ENCODE measurements around the gene SMARCA2. TPM values are rescaled to one million over a fixed set of nuclear protein-coding genes. Genes with fewer than 3 reads are reported as not detected.

The SMARCA2 gene
- total and polyA plus RNA-seq, 9 of the 15 experiments (the other 6 are each of a cell fraction or from before 2014, with no cell fraction given): 8.0 to 34.8 (median 25.5) TPM

DNA sequence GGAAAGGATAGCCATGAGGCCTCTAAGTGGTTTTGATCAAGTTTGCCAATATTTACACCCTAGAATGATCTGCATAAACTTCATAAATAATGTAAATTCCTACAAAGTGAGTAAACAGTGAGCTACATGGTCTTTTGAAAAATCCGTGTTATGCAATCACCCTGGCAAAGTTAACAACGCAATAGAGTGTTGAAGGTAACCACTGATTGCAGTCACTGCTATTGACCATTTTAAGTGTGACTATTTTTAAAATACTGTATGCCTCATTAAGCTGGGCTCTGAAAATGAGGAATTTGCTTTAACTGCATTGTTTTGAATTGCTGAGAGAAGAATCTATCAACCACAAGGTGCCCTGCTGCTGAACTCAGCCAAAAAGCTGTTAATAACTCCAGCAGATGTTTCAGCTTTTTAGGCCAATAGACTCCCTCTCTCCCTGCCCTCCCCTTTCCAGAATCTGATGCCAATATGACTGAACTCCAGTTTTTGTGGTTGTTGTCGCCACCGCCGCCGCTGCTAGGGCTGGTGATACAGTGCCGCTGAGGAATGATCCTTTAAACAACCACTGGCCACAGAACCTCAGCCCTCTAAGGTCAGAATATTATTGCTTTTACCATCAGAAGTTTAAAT is 35.3 kb upstream of the SMARCA2 start:
- DNase-seq (ENCODE audit: extremely low read depth in 1 of 4, low spot score in 3 of 4): no peak
- Histone ChIP-seq H3K36me3 (ENCODE audit: control insufficient read depth, insufficient read depth, low read length) (no peaks in the 10 kb centered on the region), H4K20me1 (replicated peaks; ENCODE audit: control insufficient read depth, insufficient read depth, low read length) (no peaks in the 10 kb centered on the region), H2AFZ (ENCODE audit: low read depth, low read length) (no peak overlapping the region), H3K9me1 (ENCODE audit: control insufficient read depth, insufficient read depth, low read length) (no peaks in the 10 kb centered on the region), H3K27me3 (ENCODE audit: control insufficient read depth in 2 of 2, insufficient read depth in 2 of 2, low read length in 2 of 2) (no peaks in the 10 kb centered on the region; a peak in 2 of 5 replicates), H3K9me3 (replicated peaks; ENCODE audit: control insufficient read depth, insufficient read depth, low read depth, low read length) (no peaks in the 10 kb centered on the region), H3K79me2 (ENCODE audit: control insufficient read depth, insufficient read depth, low read length) (no peaks in the 10 kb centered on the region), H3K4me2 (ENCODE audit: insufficient read depth, low read length) (no peak overlapping the region), H3K9ac (ENCODE audit: insufficient read depth in 1 of 2, low read depth in 2 of 2, low read length in 2 of 2) (no peak overlapping the region), H3K4me1 (replicated peaks in 1 of 2; ENCODE audit: control insufficient read depth in 2 of 2, insufficient read depth in 2 of 2, low read length in 2 of 2) (no peaks in the 10 kb centered on the region), H3K27ac (ENCODE audit: extremely low read depth, low read depth, low read length) (no peak overlapping the region), H3K4me3 (no peak overlapping the region)
- in situ Hi-C loops (cut with MboI) (no loop called here), intact Hi-C loops (cut with micrococcal nuclease) (no loop called here)
- TF ChIP-seq TGIF2 (CRISPR knock-in tag; IDR thresholded peaks at IDR 0.05) (no peak), CREM (IDR thresholded peaks at IDR 0.05; ENCODE audit: low read depth) (no peak), ZNF384 (IDR thresholded peaks at IDR 0.05; ENCODE audit: low read depth, low read length) (no peak), PYGO2 (tag; IDR thresholded peaks at IDR 0.05) (no peak), NFXL1 (CRISPR knock-in tag; IDR thresholded peaks at IDR 0.05) (no peak), POLR2B (IDR thresholded peaks at IDR 0.05; ENCODE audit: low read depth, partially characterized antibody) (no peak), ZNF316 (IDR thresholded peaks at IDR 0.05) (no peak), ZNF79 (CRISPR knock-in tag; IDR thresholded peaks at IDR 0.05; ENCODE audit: low read depth) (no peak), KHSRP (IDR thresholded peaks at IDR 0.05) (no peak), NCOA2 (IDR thresholded peaks at IDR 0.05; ENCODE audit: partially characterized antibody in 2 of 2) (no peak)
- TF ChIP-seq, protein P1, sequence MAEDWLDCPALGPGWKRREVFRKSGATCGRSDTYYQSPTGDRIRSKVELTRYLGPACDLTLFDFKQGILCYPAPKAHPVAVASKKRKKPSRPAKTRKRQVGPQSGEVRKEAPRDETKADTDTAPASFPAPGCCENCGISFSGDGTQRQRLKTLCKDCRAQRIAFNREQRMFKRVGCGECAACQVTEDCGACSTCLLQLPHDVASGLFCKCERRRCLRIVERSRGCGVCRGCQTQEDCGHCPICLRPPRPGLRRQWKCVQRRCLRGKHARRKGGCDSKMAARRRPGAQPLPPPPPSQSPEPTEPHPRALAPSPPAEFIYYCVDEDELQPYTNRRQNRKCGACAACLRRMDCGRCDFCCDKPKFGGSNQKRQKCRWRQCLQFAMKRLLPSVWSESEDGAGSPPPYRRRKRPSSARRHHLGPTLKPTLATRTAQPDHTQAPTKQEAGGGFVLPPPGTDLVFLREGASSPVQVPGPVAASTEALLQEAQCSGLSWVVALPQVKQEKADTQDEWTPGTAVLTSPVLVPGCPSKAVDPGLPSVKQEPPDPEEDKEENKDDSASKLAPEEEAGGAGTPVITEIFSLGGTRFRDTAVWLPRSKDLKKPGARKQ (CRISPR knock-in tag; IDR thresholded peaks at IDR 0.05): no peak
- TF ChIP-seq, protein P2, sequence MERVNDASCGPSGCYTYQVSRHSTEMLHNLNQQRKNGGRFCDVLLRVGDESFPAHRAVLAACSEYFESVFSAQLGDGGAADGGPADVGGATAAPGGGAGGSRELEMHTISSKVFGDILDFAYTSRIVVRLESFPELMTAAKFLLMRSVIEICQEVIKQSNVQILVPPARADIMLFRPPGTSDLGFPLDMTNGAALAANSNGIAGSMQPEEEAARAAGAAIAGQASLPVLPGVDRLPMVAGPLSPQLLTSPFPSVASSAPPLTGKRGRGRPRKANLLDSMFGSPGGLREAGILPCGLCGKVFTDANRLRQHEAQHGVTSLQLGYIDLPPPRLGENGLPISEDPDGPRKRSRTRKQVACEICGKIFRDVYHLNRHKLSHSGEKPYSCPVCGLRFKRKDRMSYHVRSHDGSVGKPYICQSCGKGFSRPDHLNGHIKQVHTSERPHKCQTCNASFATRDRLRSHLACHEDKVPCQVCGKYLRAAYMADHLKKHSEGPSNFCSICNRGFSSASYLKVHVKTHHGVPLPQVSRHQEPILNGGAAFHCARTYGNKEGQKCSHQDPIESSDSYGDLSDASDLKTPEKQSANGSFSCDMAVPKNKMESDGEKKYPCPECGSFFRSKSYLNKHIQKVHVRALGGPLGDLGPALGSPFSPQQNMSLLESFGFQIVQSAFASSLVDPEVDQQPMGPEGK (CRISPR knock-in tag; IDR thresholded peaks at IDR 0.05; ENCODE audit: borderline replicate concordance): no peak
- ChIA-PET CTCF (ENCODE audit: low intra/inter-chr PET ratio) (no interaction called here), POLR2A (interaction anchor here (1.7 kb wide), 1 partner anchor 17 kb away, joined by 5 read pairs; no protein-coding TSS in a partner anchor)
- FAIRE-seq: no peak
- 0% methylated on average over 7 of the region's 7 CpGs for WGBS (ENCODE audit: insufficient coverage, low coverage, missing lambda C conversion rate)
- ATAC-seq: no peak
- BruUV-seq (replicated peaks): no TSS peak

Data from K562 (cell line).